HEK293T (cell line): ENCODE data around the gene RADX.

ENCODE experiments used
- FOXA1 ChIP-seq: fragments of 450-650 bp; IDR thresholded peaks from 2 replicates; pipeline ENCODE4 v1.6.1; 2016; ENCODE audit warnings: mild to moderate bottlenecking
- FOXM1 ChIP-seq: fragments of 450-650 bp; IDR thresholded peaks from 2 replicates; pipeline ENCODE4 v1.6.1; 2017; ENCODE audit warnings: mild to moderate bottlenecking, borderline replicate concordance
- TARDBP ChIP-seq: fragments of 450-650 bp; IDR thresholded peaks from 2 replicates; pipeline ENCODE4 v1.6.1; 2016
- ZNF384 ChIP-seq: fragments of 450-650 bp; IDR thresholded peaks from 2 replicates; pipeline ENCODE4 v1.6.1; 2016

- TF ChIP-seq ZNF384 (no peak), FOXM1 (no peak), TARDBP (no peak), FOXA1 (no peak)
Measured at GRCh38 chrX:106606571-106606970, 5.2 kb upstream of the RADX start.
